HL-60 (cell line): Measurements from ENCODE around the gene TBC1D9.

Experiments
- GABPA ChIP-seq: IDR thresholded peaks from 2 replicates; pipeline ENCODE4 v1.6.1; 2012; ENCODE audit warnings: low read depth
- POLR2AphosphoS5 ChIP-seq: IDR thresholded peaks from 2 replicates; pipeline ENCODE4 v1.6.1; 2012; ENCODE audit warnings: low read depth
- REST ChIP-seq: IDR thresholded peaks from 2 replicates; pipeline ENCODE4 v1.6.1; 2012; ENCODE audit warnings: low read depth; ENCODE audit not compliant: insufficient replicate concordance
- TF ChIP-seq, protein P1 (sequence below): IDR thresholded peaks from one replicate; pipeline ENCODE4 v1.5.1; 2011; ENCODE audit warnings: low read length, control low read depth, inconsistent platforms; ENCODE audit not compliant: insufficient read depth

- TF ChIP-seq REST (no peak), POLR2AphosphoS5 (no peak), GABPA (no peak)
- TF ChIP-seq, protein P1, sequence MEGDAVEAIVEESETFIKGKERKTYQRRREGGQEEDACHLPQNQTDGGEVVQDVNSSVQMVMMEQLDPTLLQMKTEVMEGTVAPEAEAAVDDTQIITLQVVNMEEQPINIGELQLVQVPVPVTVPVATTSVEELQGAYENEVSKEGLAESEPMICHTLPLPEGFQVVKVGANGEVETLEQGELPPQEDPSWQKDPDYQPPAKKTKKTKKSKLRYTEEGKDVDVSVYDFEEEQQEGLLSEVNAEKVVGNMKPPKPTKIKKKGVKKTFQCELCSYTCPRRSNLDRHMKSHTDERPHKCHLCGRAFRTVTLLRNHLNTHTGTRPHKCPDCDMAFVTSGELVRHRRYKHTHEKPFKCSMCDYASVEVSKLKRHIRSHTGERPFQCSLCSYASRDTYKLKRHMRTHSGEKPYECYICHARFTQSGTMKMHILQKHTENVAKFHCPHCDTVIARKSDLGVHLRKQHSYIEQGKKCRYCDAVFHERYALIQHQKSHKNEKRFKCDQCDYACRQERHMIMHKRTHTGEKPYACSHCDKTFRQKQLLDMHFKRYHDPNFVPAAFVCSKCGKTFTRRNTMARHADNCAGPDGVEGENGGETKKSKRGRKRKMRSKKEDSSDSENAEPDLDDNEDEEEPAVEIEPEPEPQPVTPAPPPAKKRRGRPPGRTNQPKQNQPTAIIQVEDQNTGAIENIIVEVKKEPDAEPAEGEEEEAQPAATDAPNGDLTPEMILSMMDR: no peak
Observed at GRCh38 chr4:140719022-140719421, 37.2 kb downstream of the TBC1D9 start.
